ENCODE data around the gene MCOLN2. TPM values are rescaled to one million over a fixed set of nuclear protein-coding genes. Genes with fewer than 3 reads are reported as not detected.

Gene MCOLN2
- total RNA-seq, 1 experiment from 2014 or later = 3.8 TPM

DNA sequence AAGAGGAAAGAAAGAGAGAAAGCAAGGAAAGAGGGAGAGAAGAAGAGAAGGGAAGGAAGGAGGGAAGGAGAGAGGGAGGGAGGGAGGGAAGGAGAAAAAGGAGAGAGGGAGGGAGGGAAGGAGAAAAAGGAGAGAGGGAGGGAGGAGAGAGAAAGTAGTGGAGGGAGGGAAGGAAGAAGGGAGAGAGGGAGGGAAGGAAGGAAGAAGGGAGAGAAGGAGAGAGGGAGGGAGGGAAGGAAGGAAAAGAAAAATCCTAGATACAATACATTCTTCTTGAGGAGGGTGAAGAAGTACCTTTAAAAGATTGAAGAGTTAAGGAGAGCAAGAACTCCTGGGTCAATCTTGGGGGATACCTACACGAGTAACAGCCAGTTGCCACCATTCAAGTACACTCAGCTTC, 29.2 kb downstream of the MCOLN2 start:
- ChIA-PET CTCF (interaction anchor here (0.6 kb wide), 1 partner anchor 11 kb away, joined by 3 read pairs; no protein-coding TSS in a partner anchor), POLR2A (no interaction called here)

More for the DNA sequence above, 29.2 kb downstream of the MCOLN2 start:
- no peak for DNase-seq (ENCODE audit: low spot score)
- no peak for TF ChIP-seq CREM (CRISPR knock-in tag; IDR thresholded peaks at IDR 0.05)
- no peak for TF ChIP-seq ZNF219 (CRISPR knock-in tag; IDR thresholded peaks at IDR 0.05; ENCODE audit: borderline replicate concordance)
- TF ChIP-seq ZNF423 (CRISPR knock-in tag; IDR thresholded peaks at IDR 0.05) = no peak
- no peak for TF ChIP-seq EMX1 (CRISPR knock-in tag; IDR thresholded peaks at IDR 0.05)
- no peak for TF ChIP-seq TEAD4 (CRISPR knock-in tag; IDR thresholded peaks at IDR 0.05)
- TF ChIP-seq, protein P1, sequence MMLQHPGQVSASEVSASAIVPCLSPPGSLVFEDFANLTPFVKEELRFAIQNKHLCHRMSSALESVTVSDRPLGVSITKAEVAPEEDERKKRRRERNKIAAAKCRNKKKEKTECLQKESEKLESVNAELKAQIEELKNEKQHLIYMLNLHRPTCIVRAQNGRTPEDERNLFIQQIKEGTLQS (CRISPR knock-in tag; conservative IDR thresholded peaks at IDR 0.05) = no peak
- TF ChIP-seq, protein P2, sequence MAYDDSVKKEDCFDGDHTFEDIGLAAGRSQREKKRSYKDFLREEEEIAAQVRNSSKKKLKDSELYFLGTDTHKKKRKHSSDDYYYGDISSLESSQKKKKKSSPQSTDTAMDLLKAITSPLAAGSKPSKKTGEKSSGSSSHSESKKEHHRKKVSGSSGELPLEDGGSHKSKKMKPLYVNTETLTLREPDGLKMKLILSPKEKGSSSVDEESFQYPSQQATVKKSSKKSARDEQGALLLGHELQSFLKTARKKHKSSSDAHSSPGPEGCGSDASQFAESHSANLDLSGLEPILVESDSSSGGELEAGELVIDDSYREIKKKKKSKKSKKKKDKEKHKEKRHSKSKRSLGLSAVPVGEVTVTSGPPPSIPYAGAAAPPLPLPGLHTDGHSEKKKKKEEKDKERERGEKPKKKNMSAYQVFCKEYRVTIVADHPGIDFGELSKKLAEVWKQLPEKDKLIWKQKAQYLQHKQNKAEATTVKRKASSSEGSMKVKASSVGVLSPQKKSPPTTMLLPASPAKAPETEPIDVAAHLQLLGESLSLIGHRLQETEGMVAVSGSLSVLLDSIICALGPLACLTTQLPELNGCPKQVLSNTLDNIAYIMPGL (CRISPR knock-in tag; IDR thresholded peaks at IDR 0.05) = no peak
- TF ChIP-seq, protein P3, sequence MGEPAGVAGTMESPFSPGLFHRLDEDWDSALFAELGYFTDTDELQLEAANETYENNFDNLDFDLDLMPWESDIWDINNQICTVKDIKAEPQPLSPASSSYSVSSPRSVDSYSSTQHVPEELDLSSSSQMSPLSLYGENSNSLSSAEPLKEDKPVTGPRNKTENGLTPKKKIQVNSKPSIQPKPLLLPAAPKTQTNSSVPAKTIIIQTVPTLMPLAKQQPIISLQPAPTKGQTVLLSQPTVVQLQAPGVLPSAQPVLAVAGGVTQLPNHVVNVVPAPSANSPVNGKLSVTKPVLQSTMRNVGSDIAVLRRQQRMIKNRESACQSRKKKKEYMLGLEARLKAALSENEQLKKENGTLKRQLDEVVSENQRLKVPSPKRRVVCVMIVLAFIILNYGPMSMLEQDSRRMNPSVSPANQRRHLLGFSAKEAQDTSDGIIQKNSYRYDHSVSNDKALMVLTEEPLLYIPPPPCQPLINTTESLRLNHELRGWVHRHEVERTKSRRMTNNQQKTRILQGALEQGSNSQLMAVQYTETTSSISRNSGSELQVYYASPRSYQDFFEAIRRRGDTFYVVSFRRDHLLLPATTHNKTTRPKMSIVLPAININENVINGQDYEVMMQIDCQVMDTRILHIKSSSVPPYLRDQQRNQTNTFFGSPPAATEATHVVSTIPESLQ (CRISPR knock-in tag; IDR thresholded peaks at IDR 0.05) = no peak
- no peak for TF ChIP-seq NR1H2 (CRISPR knock-in tag; IDR thresholded peaks at IDR 0.05)
- TF ChIP-seq ZNF138 (CRISPR knock-in tag; conservative IDR thresholded peaks at IDR 0.05) = no peak
- TF ChIP-seq, protein P4, sequence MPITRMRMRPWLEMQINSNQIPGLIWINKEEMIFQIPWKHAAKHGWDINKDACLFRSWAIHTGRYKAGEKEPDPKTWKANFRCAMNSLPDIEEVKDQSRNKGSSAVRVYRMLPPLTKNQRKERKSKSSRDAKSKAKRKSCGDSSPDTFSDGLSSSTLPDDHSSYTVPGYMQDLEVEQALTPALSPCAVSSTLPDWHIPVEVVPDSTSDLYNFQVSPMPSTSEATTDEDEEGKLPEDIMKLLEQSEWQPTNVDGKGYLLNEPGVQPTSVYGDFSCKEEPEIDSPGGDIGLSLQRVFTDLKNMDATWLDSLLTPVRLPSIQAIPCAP (CRISPR knock-in tag; IDR thresholded peaks at IDR 0.05) = no peak
- TF ChIP-seq, protein P5, sequence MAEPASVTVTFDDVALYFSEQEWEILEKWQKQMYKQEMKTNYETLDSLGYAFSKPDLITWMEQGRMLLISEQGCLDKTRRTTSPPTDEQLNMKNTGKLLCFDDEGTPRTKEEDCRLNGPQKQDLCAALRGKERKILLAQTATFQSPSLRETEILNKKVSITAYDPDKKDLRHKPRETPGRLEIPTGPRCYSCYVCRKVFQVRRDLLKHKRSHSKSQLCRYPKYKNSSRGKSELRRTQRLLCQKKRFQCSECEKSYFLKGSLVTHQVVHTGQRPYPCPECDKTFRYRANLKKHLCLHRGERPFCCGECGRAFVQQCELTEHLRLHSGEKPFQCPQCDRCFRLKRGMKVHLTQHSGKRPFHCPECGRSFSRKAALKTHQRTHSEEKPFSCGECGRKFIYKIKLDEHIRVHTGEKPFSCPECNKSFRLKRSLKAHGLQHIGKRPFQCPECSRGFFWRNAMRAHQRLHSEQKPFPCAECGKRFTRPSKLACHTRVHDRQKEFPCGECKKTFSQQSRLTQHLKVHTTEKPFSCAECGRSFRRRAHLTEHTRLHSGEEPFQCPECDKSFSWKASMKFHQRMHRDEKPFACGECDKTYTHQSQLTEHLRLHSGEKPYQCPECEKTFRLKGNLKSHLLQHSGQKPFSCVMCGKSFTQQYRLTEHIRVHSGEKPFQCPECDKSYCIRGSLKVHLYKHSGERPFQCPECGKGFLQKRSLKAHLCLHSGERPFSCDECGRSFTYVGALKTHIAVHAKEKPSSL (CRISPR knock-in tag; conservative IDR thresholded peaks at IDR 0.05) = no peak
- TF ChIP-seq, protein P6, sequence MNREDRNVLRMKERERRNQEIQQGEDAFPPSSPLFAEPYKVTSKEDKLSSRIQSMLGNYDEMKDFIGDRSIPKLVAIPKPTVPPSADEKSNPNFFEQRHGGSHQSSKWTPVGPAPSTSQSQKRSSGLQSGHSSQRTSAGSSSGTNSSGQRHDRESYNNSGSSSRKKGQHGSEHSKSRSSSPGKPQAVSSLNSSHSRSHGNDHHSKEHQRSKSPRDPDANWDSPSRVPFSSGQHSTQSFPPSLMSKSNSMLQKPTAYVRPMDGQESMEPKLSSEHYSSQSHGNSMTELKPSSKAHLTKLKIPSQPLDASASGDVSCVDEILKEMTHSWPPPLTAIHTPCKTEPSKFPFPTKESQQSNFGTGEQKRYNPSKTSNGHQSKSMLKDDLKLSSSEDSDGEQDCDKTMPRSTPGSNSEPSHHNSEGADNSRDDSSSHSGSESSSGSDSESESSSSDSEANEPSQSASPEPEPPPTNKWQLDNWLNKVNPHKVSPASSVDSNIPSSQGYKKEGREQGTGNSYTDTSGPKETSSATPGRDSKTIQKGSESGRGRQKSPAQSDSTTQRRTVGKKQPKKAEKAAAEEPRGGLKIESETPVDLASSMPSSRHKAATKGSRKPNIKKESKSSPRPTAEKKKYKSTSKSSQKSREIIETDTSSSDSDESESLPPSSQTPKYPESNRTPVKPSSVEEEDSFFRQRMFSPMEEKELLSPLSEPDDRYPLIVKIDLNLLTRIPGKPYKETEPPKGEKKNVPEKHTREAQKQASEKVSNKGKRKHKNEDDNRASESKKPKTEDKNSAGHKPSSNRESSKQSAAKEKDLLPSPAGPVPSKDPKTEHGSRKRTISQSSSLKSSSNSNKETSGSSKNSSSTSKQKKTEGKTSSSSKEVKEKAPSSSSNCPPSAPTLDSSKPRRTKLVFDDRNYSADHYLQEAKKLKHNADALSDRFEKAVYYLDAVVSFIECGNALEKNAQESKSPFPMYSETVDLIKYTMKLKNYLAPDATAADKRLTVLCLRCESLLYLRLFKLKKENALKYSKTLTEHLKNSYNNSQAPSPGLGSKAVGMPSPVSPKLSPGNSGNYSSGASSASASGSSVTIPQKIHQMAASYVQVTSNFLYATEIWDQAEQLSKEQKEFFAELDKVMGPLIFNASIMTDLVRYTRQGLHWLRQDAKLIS (CRISPR knock-in tag; IDR thresholded peaks at IDR 0.05; ENCODE audit: borderline replicate concordance) = no peak
- TF ChIP-seq, protein P7, sequence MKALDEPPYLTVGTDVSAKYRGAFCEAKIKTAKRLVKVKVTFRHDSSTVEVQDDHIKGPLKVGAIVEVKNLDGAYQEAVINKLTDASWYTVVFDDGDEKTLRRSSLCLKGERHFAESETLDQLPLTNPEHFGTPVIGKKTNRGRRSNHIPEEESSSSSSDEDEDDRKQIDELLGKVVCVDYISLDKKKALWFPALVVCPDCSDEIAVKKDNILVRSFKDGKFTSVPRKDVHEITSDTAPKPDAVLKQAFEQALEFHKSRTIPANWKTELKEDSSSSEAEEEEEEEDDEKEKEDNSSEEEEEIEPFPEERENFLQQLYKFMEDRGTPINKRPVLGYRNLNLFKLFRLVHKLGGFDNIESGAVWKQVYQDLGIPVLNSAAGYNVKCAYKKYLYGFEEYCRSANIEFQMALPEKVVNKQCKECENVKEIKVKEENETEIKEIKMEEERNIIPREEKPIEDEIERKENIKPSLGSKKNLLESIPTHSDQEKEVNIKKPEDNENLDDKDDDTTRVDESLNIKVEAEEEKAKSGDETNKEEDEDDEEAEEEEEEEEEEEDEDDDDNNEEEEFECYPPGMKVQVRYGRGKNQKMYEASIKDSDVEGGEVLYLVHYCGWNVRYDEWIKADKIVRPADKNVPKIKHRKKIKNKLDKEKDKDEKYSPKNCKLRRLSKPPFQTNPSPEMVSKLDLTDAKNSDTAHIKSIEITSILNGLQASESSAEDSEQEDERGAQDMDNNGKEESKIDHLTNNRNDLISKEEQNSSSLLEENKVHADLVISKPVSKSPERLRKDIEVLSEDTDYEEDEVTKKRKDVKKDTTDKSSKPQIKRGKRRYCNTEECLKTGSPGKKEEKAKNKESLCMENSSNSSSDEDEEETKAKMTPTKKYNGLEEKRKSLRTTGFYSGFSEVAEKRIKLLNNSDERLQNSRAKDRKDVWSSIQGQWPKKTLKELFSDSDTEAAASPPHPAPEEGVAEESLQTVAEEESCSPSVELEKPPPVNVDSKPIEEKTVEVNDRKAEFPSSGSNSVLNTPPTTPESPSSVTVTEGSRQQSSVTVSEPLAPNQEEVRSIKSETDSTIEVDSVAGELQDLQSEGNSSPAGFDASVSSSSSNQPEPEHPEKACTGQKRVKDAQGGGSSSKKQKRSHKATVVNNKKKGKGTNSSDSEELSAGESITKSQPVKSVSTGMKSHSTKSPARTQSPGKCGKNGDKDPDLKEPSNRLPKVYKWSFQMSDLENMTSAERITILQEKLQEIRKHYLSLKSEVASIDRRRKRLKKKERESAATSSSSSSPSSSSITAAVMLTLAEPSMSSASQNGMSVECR (CRISPR knock-in tag; IDR thresholded peaks at IDR 0.05; ENCODE audit: borderline replicate concordance) = no peak
- no peak for ATAC-seq
- H3K9me3 Mint-ChIP-seq = peaks cover 8% of the 10 kb centered on the region; the same call in 1 of the 2 replicates
- H3K27ac Mint-ChIP-seq = no peak overlapping the region
- no peak overlapping the region for H3K4me3 Mint-ChIP-seq
- H3K27me3 Mint-ChIP-seq (ENCODE audit: low read depth) = no peaks in the 10 kb centered on the region; the same call in 1 of the 2 replicates
- 0 out of 2 replicates have a peak, but pooled peaks cover 3% of the 10 kb centered on the region for H3K36me3 Mint-ChIP-seq
- no peaks in the 10 kb centered on the region for H3K4me1 Mint-ChIP-seq
